H9 (cell line): ENCODE results near the gene CAPN9. TPM values are rescaled to one million over a fixed set of nuclear protein-coding genes. Genes with fewer than 3 reads are reported as not detected.

Experiments
- DNase-seq: peaks from one replicate; pipeline ENCODE4 v3.0.0-alpha.2; 2017
- H2AFZ ChIP-seq: one replicate; pipeline ENCODE4 v1.6.1; 2013; ENCODE audit warnings: mild to moderate bottlenecking, low read length, control low read depth, moderate library complexity
- H2AK5ac ChIP-seq: 2 replicates; pipeline ENCODE4 v1.6.1; 2013; ENCODE audit warnings: low read length, control low read depth, mixed read lengths; ENCODE audit not compliant: insufficient read length
- H2BK120ac ChIP-seq: one replicate; pipeline ENCODE4 v1.6.1; 2013; ENCODE audit warnings: low read depth, mild to moderate bottlenecking, low read length, control low read depth, inconsistent platforms; ENCODE audit not compliant: poor library complexity, severe bottlenecking
- H2BK12ac ChIP-seq: 2 replicates; pipeline ENCODE4 v1.6.1; 2013; ENCODE audit warnings: low read length, control low read depth, mixed read lengths, low read depth; ENCODE audit not compliant: insufficient read length
- H2BK15ac ChIP-seq: 2 replicates; pipeline ENCODE4 v1.6.1; 2013; ENCODE audit warnings: low read depth, low read length, control low read depth
- H2BK20ac ChIP-seq: one replicate; pipeline ENCODE4 v1.6.1; 2013; ENCODE audit warnings: low read depth, mild to moderate bottlenecking, low read length, control low read depth, inconsistent platforms; ENCODE audit not compliant: poor library complexity, severe bottlenecking
- H2BK5ac ChIP-seq: 2 replicates; pipeline ENCODE4 v1.6.1; 2013; ENCODE audit warnings: low read length, control low read depth, mixed read lengths; ENCODE audit not compliant: insufficient read length
- H3K14ac ChIP-seq: 2 replicates; pipeline ENCODE4 v1.6.1; 2013; ENCODE audit warnings: low read length, control low read depth; ENCODE audit not compliant: insufficient read depth
- H3K18ac ChIP-seq: 2 replicates; pipeline ENCODE4 v1.6.1; 2013; ENCODE audit warnings: low read depth, mild to moderate bottlenecking, mixed read lengths, low read length, control low read depth; ENCODE audit not compliant: insufficient read length
- H3K23ac ChIP-seq: 2 replicates; pipeline ENCODE4 v1.6.1; 2013; ENCODE audit warnings: low read length, control low read depth, mixed read lengths, low read depth; ENCODE audit not compliant: insufficient read length
- H3K23me2 ChIP-seq: 2 replicates; pipeline ENCODE4 v1.6.1; 2013; ENCODE audit warnings: low read depth, mild to moderate bottlenecking, mixed read lengths, low read length, control low read depth; ENCODE audit not compliant: insufficient read length, poor library complexity, severe bottlenecking
- H3K27ac ChIP-seq: 2 replicates; pipeline ENCODE4 v1.5.1; 2013; ENCODE audit warnings: low read length, control low read depth, mixed read lengths, low read depth; ENCODE audit not compliant: insufficient read length
- H3K27me3 ChIP-seq: 2 replicates; pipeline ENCODE4 v1.6.1; 2013; ENCODE audit warnings: low read length, control low read depth, inconsistent platforms; ENCODE audit not compliant: insufficient read depth
- H3K4ac ChIP-seq: 2 replicates; pipeline ENCODE4 v1.6.1; 2013; ENCODE audit warnings: low read depth, mild to moderate bottlenecking, control low read depth, inconsistent platforms, low read length, moderate library complexity
- H3K4me1 ChIP-seq: 2 replicates; pipeline ENCODE4 v1.6.1; 2013; ENCODE audit warnings: low read length, control low read depth, inconsistent platforms; ENCODE audit not compliant: insufficient read depth
- H3K4me2 ChIP-seq: 2 replicates; pipeline ENCODE4 v1.6.1; 2013; ENCODE audit warnings: low read length, control low read depth, mixed read lengths; ENCODE audit not compliant: insufficient read length, insufficient read depth
- H3K56ac ChIP-seq: 2 replicates; pipeline ENCODE4 v1.6.1; 2013; ENCODE audit warnings: low read depth, mild to moderate bottlenecking, mixed read lengths, low read length, control low read depth; ENCODE audit not compliant: insufficient read length
- H3K79me1 ChIP-seq: 2 replicates; pipeline ENCODE4 v1.6.1; 2013; ENCODE audit warnings: low read depth, mild to moderate bottlenecking, moderate library complexity, low read length, control low read depth, inconsistent platforms; ENCODE audit not compliant: insufficient read depth, poor library complexity, severe bottlenecking
- H3K79me2 ChIP-seq: 2 replicates; pipeline ENCODE4 v1.6.1; 2013; ENCODE audit warnings: low read length, control low read depth, inconsistent platforms; ENCODE audit not compliant: insufficient read depth
- H3K9ac ChIP-seq: 2 replicates; pipeline ENCODE4 v1.6.1; 2013; ENCODE audit warnings: low read length, control low read depth, mixed read lengths; ENCODE audit not compliant: insufficient read length; ENCODE audit errors: extremely low read depth
- H3K9me3 ChIP-seq: one replicate; pipeline ENCODE4 v1.6.1; 2013; ENCODE audit warnings: low read depth, low read length, inconsistent platforms; ENCODE audit not compliant: control insufficient read depth
- H3T11ph ChIP-seq: one replicate; pipeline ENCODE4 v1.6.1; 2013; ENCODE audit warnings: mild to moderate bottlenecking, low read length, control low read depth, inconsistent platforms
- H4K20me1 ChIP-seq: one replicate; pipeline ENCODE4 v1.6.1; 2013; ENCODE audit not compliant: control insufficient read depth, insufficient read length, insufficient read depth
- H4K5ac ChIP-seq: 2 replicates; pipeline ENCODE4 v1.6.1; 2013; ENCODE audit warnings: low read depth, mild to moderate bottlenecking, mixed read lengths, low read length, control low read depth; ENCODE audit not compliant: insufficient read length
- H4K8ac ChIP-seq: replicated peaks from 2 replicates; pipeline ENCODE4 v1.6.1; 2013; ENCODE audit warnings: low read length, control low read depth, mixed read lengths, low read depth; ENCODE audit not compliant: insufficient read length
- H4K91ac ChIP-seq: 2 replicates; pipeline ENCODE4 v1.6.1; 2013; ENCODE audit warnings: low read depth, mild to moderate bottlenecking, moderate library complexity, mixed read lengths, low read length, control low read depth; ENCODE audit not compliant: insufficient read length
- H3K27ac Mint-ChIP-seq, 3 experiments: 2 replicates in 2 of 3; 3 replicates in 1 of 3; pipeline ENCODE4 v1.8.0; 2020 to 2021; ENCODE audit warnings: mixed read lengths in 3 of 3, mild to moderate bottlenecking in 1 of 3, moderate library complexity in 1 of 3
- H3K27me3 Mint-ChIP-seq: 2 replicates; pipeline ENCODE4 v1.8.0; 2021; ENCODE audit warnings: low read depth, mild to moderate bottlenecking, moderate library complexity, mixed read lengths
- H3K36me3 Mint-ChIP-seq, 3 experiments: 2 replicates in 2 of 3; 3 replicates in 1 of 3; pipeline ENCODE4 v1.8.0; 2020 to 2021; ENCODE audit warnings: low read depth in 3 of 3, mixed read lengths in 3 of 3; ENCODE audit not compliant: insufficient read depth in 1 of 3
- H3K4me1 Mint-ChIP-seq, 2 experiments: 2 replicates each; pipeline ENCODE4 v1.8.0; 2020; ENCODE audit warnings: mixed read lengths in 2 of 2
- H3K4me3 Mint-ChIP-seq, 2 experiments: 2 replicates in 1 of 2; 3 replicates in 1 of 2; pipeline ENCODE4 v1.8.0; 2020 to 2021; ENCODE audit warnings: mild to moderate bottlenecking in 2 of 2, mixed read lengths in 2 of 2, moderate library complexity in 1 of 2
- H3K9me3 Mint-ChIP-seq, 2 experiments: 2 replicates in 1 of 2; 3 replicates in 1 of 2; pipeline ENCODE4 v1.8.0; 2020; ENCODE audit warnings: mild to moderate bottlenecking in 2 of 2, mixed read lengths in 2 of 2, moderate library complexity in 1 of 2
- CTCF ChIP-seq: fragments of 200-600 bp; sonication (generic); conservative IDR thresholded peaks from 3 replicates; pipeline ENCODE4 v1.8.0; 2021; ENCODE audit warnings: antibody characterized with exemption, mild to moderate bottlenecking
- WGBS: extraction: QIAGEN DNeasy Blood & Tissue Kit; methylation state at CpG from one replicate; pipeline ENCODE4 v1.1.7; 2013; ENCODE audit warnings: missing lambda C conversion rate, low lambda C conversion rate, mixed read lengths; ENCODE audit not compliant: insufficient read length; ENCODE audit errors: extremely low coverage; 5-methylcytosine and 5-hydroxymethylcytosine counted together
- total RNA-seq: library from RNA; stranded (reverse); gene quantifications from 2 replicates; pipeline ENCODE4 v1.2.1, GENCODE V29; 2021

CAPN9 gene
- total RNA-seq, 1 experiment from 2014 or later: 0.22 TPM

GRCh38 chr1:230752407-230752806 lies 5.2 kb downstream of the CAPN9 start:
- Mint-ChIP-seq H3K27me3 (peaks cover 10% of the 10 kb centered on the region), H3K4me3 (no peak overlapping the region; a peak in 1 of 5 replicates), H3K9me3 (no peaks in the 10 kb centered on the region), H3K27ac (no peak overlapping the region; a peak in 2 of 7 replicates), H3K4me1 (peaks cover 47 to 54% of the 10 kb centered on the region in 2 experiments), H3K36me3 (no peaks in the 10 kb centered on the region; a peak in 1 of 7 replicates)
- Histone ChIP-seq H3T11ph (no peak overlapping the region), H2BK12ac (no peak overlapping the region), H2AK5ac (no peak overlapping the region), H3K18ac (no peak overlapping the region), H3K56ac (no peak overlapping the region), H3K79me1 (no peaks in the 10 kb centered on the region), H3K79me2 (no peaks in the 10 kb centered on the region), H2BK15ac (no peak overlapping the region), H3K4me2 (no peak overlapping the region), H4K5ac (no peak overlapping the region), H3K23me2 (no peaks in the 10 kb centered on the region), H3K14ac (no peak overlapping the region), H3K27ac (no peak overlapping the region), H3K9me3 (no peaks in the 10 kb centered on the region), H3K27me3 (no peaks in the 10 kb centered on the region), H4K91ac (no peak overlapping the region), H3K23ac (no peak overlapping the region), H3K9ac (no peak overlapping the region), H2AFZ (no peak overlapping the region), H3K4ac (no peak overlapping the region), H3K4me1 (peaks cover 4% of the 10 kb centered on the region; the same call in 1 of the 2 replicates), H2BK120ac (no peak overlapping the region), H2BK5ac (no peak overlapping the region), H4K20me1 (no peaks in the 10 kb centered on the region), H4K8ac (no peak overlapping the region), H2BK20ac (no peak overlapping the region)
- WGBS: no CpG with 5 or more reads among the region's 6 CpGs
- peak; percentile 70 for DNase-seq
- no peak for TF ChIP-seq CTCF
